Measurements from ENCODE around the gene ALDH16A1.

- TF ChIP-seq CTCF (optimal IDR thresholded peaks at IDR 0.05 in 1 of 3, IDR thresholded peaks at IDR 0.05 in 1 of 3, conservative IDR thresholded peaks at IDR 0.05 in 1 of 3; ENCODE audit: extremely low read depth in 1 of 3, insufficient read depth in 2 of 3, low read length in 3 of 3) (no peak), EZH2 (IDR thresholded peaks at IDR 0.05; ENCODE audit: low read length) (no peak)
Measured at GRCh38 chr19:49421039-49421877, 31.8 kb upstream of the ALDH16A1 start.
